Progenitor cell of endocrine pancreas (in vitro differentiated cells): ENCODE measurements around the gene ENO3. TPM values are rescaled to one million over a fixed set of nuclear protein-coding genes. Genes with fewer than 3 reads are reported as not detected.
A peak's percentile ranks its signal among the peaks of the same experiment; 100 is the strongest.

Source experiments
- DNase-seq: peaks from one replicate; pipeline ENCODE4 v3.0.0; 2021; ENCODE audit warnings: low spot score; ENCODE audit not compliant: unreplicated experiment
- H3K27ac Mint-ChIP-seq: 2 replicates; pipeline ENCODE4 v1.8.0; 2021; ENCODE audit warnings: mild to moderate bottlenecking, moderate library complexity, mixed read lengths
- H3K27me3 Mint-ChIP-seq: 2 replicates; pipeline ENCODE4 v1.8.0; 2021; ENCODE audit warnings: mixed read lengths
- H3K36me3 Mint-ChIP-seq: 2 replicates; pipeline ENCODE4 v1.8.0; 2022; ENCODE audit warnings: mixed read lengths; ENCODE audit not compliant: insufficient read depth
- H3K4me1 Mint-ChIP-seq: 2 replicates; pipeline ENCODE4 v1.8.0; 2021; ENCODE audit warnings: low read depth, mixed read lengths
- H3K4me3 Mint-ChIP-seq: 2 replicates; pipeline ENCODE4 v1.8.0; 2021; ENCODE audit warnings: low read depth, mild to moderate bottlenecking, moderate library complexity, mixed read lengths
- H3K9me3 Mint-ChIP-seq: 2 replicates; pipeline ENCODE4 v1.8.0; 2021; ENCODE audit warnings: low read depth, mixed read lengths
- total RNA-seq: library from RNA; stranded (reverse); gene quantifications from 2 replicates; pipeline ENCODE4 v1.2.1, GENCODE V29; 2021
- TF ChIP-seq, protein P1 (sequence below): fragments of 200-600 bp; sonication (generic); IDR thresholded peaks from one replicate; pipeline ENCODE4 v1.5.0; 2021; ENCODE audit warnings: antibody characterized with exemption, mild to moderate bottlenecking; ENCODE audit not compliant: unreplicated experiment

Gene ENO3
- total RNA-seq, 1 donor from 2014 or later = 25.8 TPM

DNA sequence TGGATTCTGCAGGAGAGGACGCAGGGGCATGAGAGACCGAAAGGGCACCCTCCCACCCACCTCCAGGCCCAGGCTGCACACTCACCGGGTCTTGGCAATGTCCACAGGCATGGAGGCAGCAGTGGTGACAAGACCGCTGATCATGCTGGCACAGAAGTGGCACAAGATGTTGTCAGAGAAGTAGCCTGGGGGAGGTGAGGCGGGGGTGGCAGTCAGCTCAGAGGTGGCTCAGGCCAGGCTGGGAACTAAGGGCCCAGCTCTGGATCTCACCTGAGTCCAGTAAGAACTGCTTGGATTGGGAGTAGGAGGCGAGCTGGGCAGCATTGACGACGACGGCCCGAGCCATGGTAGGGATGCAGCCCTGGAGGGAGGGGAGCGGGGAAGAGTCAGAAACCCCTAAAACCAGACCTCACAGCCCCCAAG, 12.8 kb upstream of the ENO3 start:
- Mint-ChIP-seq H3K9me3 (no peaks in the 10 kb centered on the region), H3K36me3 (peaks cover 5% of the 10 kb centered on the region), H3K4me3 (peak overlapping the region; percentile 85), H3K27me3 (no peaks in the 10 kb centered on the region), H3K4me1 (peaks cover 21% of the 10 kb centered on the region), H3K27ac (peak overlapping the region; percentile 94)
- TF ChIP-seq, protein P1, sequence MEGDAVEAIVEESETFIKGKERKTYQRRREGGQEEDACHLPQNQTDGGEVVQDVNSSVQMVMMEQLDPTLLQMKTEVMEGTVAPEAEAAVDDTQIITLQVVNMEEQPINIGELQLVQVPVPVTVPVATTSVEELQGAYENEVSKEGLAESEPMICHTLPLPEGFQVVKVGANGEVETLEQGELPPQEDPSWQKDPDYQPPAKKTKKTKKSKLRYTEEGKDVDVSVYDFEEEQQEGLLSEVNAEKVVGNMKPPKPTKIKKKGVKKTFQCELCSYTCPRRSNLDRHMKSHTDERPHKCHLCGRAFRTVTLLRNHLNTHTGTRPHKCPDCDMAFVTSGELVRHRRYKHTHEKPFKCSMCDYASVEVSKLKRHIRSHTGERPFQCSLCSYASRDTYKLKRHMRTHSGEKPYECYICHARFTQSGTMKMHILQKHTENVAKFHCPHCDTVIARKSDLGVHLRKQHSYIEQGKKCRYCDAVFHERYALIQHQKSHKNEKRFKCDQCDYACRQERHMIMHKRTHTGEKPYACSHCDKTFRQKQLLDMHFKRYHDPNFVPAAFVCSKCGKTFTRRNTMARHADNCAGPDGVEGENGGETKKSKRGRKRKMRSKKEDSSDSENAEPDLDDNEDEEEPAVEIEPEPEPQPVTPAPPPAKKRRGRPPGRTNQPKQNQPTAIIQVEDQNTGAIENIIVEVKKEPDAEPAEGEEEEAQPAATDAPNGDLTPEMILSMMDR = no peak
- DNase-seq = no peak

DNA sequence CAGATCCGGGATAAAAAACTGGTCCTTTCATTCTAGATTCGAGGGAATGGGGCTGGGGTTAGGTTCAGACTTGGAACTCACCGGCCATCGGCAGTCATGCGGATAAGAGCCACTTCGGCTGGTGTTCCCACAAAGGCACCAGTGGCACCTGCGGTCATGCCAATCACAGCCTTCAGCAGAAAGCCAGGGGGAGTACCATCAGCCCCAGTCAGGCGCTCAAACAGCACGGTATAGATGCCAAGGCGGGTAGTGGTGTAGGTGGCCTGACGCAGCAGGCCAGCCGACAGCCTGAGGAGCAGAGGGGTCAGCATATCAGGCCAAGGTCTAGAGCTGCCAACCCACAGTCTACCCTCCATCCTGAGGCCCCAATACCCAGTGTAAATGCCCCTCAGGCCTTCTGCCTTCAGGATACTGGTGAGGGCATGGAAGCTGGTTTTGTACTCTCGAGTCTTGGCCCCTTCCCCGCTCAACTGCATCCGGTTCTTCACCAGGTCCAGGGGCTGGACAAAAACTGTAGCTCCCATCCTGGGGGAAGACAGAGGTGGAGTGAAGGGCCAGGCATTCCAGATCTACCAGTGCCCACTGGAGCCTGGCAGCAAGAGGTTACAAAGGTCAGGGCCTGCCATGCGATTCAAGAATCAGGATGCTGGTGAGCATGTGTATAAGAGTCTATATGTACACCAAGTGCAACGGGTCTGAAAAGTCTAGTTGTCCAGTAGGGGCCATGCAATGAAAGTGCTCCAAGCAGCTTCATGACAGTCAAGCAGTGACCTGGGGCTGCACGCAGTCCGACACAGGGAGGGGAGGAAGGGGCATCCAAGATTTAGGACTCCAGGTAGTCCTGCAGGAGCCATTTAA, 12.0 kb upstream of the ENO3 start:
- H3K9me3 Mint-ChIP-seq = no peaks in the 10 kb centered on the region
- TF ChIP-seq, protein P1 = no peak
- H3K27ac Mint-ChIP-seq = peak overlapping the region; percentile 94
- peaks cover 21% of the 10 kb centered on the region for H3K4me1 Mint-ChIP-seq
- DNase-seq = no peak
- H3K27me3 Mint-ChIP-seq = no peaks in the 10 kb centered on the region
- H3K36me3 Mint-ChIP-seq = peaks cover 5% of the 10 kb centered on the region
- peak overlapping the region; percentile 85 for H3K4me3 Mint-ChIP-seq

DNA sequence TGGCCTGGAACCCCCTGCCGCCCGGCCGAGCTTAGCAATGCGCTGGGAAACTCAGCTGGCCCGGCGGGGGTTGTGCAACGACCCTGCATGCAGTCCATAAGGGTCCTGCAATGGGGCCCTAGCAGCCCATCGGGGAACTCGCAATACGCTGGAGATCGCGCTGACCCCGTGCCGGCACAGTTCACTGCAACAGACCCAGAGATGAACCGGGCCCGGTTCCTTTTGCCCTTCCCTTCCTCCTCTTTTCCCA, 11.4 kb upstream of the ENO3 start:
- no peaks in the 10 kb centered on the region for H3K27me3 Mint-ChIP-seq
- TF ChIP-seq, protein P1 = no peak
- H3K4me1 Mint-ChIP-seq = peaks cover 21% of the 10 kb centered on the region
- peak; percentile 33 for DNase-seq
- H3K36me3 Mint-ChIP-seq = peaks cover 7% of the 10 kb centered on the region
- H3K4me3 Mint-ChIP-seq = peak overlapping the region; percentile 85
- no peaks in the 10 kb centered on the region for H3K9me3 Mint-ChIP-seq
- H3K27ac Mint-ChIP-seq = peak overlapping the region; percentile 94

DNA sequence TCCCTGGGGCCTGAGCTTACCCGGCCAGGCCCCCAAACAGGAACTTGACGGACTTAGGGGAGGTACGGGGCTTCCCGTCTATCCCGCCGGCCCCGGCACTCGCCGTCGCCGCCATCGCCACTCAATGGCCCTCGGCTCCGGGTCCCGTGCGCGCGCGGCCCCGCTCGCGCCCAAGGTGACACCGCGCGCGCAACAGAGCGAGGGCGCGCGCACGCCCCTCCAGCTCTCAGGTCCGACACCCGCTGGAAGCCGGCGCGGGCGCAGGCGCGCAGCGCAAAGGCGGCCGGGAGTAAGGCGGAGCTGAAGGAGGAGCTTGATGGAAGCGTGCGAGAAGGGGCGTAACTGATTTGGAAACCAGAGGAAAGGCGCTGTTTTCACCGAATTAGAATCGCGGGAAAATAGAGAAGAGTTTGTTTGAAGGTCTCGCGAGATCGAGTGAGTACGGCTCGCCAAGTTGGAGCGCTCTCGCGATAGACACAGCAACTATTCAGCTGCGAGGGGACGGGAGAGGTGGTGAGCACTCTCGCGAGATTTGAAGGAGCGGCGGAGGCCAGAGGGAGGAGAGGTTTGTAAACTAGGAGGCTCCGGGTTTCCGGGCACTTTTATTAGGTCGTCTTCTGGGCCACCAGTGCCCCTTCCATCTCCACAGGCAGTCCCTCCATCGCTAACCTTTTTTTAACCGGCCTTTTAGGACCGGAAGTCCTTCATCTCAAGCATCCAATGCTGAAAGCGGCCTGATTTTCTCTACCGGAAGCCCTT, 10.9 kb upstream of the ENO3 start, which contains the start of the genes RNF167 and SLC25A11:
RNF167 (plus strand) TSS at position 473 of the 759 bp plus-strand sequence. CDS start 642 bp downstream, outside the sequence.
SLC25A11 (minus strand) TSS at position 251 of the 759 bp plus-strand sequence; CDS start at position 115, 136 bp downstream.
- Mint-ChIP-seq H3K27ac (peak within 1 kb of the TSS; percentile 99), H3K27me3 (no peaks in the 10 kb centered on the region), H3K4me3 (peak within 1 kb of the TSS; percentile 85), H3K4me1 (peaks cover 21% of the 10 kb centered on the region), H3K36me3 (peaks cover 7% of the 10 kb centered on the region), H3K9me3 (no peaks in the 10 kb centered on the region)
- TF ChIP-seq, protein P1 = no peak
- peak; percentile 80 for DNase-seq

DNA sequence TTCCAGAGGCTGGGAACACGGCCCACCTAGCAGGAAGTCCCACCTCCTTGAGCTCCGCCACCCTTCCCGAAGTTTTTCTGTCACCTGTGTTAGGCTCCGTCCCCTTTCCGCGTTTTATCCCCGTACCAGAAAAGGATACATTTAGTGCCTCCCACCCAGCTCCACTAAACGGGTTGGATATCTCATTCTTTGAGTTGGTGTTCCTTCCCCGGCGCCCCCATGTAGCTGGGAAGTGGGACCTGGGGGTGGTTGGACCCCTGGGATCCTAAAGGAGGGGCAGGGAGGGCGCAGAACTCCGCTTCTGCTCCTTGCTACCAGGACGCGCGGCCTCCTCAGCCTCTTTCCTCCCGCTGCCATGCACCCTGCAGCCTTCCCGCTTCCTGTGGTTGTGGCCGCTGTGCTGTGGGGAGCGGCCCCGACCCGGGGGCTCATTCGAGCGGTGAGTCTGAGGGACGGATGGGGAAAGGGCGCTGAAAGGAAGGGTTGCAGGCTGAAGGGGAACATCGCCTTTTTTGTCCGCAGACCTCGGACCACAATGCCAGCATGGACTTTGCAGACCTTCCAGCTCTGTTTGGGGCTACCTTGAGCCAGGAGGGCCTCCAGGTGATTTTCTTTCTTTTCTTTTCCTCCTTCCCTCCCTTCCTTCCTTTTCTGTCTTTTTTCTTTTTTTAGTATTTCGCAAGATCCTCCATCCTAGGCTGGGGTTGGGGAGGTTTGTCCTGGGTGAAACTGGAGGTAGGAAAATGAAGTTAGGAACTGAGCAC, 10.2 kb upstream of the ENO3 start:
- H3K27ac Mint-ChIP-seq = peak overlapping the region; percentile 99
- H3K4me1 Mint-ChIP-seq = peaks cover 26% of the 10 kb centered on the region
- TF ChIP-seq, protein P1 = no peak
- H3K9me3 Mint-ChIP-seq = no peaks in the 10 kb centered on the region
- peak overlapping the region; percentile 85 for H3K4me3 Mint-ChIP-seq
- peaks cover 11% of the 10 kb centered on the region for H3K36me3 Mint-ChIP-seq
- H3K27me3 Mint-ChIP-seq = no peaks in the 10 kb centered on the region
- peak; percentile 45 for DNase-seq
